ENCODE measurements around the gene PTPRE.

GRCh38 chr10:127922206-127922605 lies 15.3 kb downstream of the PTPRE start:
- no peak for TF ChIP-seq CTCF (conservative IDR thresholded peaks at IDR 0.05)
- no peak for TF ChIP-seq ZFX (IDR thresholded peaks at IDR 0.05)

All from C4-2B (cell line).